MCF 10A (cell line): Measurements from ENCODE around the gene MRAS. TPM values are rescaled to one million over a fixed set of nuclear protein-coding genes. Genes with fewer than 3 reads are reported as not detected.

Experiments
- BruUV-seq: library from RNA; stranded (reverse); fragments of 400-500 nt; replicated peaks from 2 replicates; lab custom pipeline; 2021; lab: Mats Ljungman, UMichigan
- CTCF ChIA-PET: fragments of 300-600 bp; sonication (Branson Sonifier 250); formaldehyde crosslinking; extraction: SDS; loops from one replicate; lab custom pipeline; 2021; ENCODE audit warnings: antibody characterized with exemption, inconsistent platforms; lab: Yijun Ruan, JAX
- POLR2A ChIA-PET: fragments of 300-600, 350-650 bp; sonication (Branson Sonifier 250); formaldehyde crosslinking; extraction: SDS; loops from one replicate; lab custom pipeline; 2020; ENCODE audit warnings: antibody characterized with exemption, inconsistent platforms; lab: Yijun Ruan, JAX
- DNase-seq: peaks from one replicate; pipeline ENCODE4 v3.0.0-alpha.2; 2018; ENCODE audit not compliant: unreplicated experiment
- H3K27ac Mint-ChIP-seq: one replicate; pipeline ENCODE4 v1.8.0; 2022; ENCODE audit warnings: mild to moderate bottlenecking, low read depth, mixed read lengths; ENCODE audit not compliant: unreplicated experiment
- H3K27me3 Mint-ChIP-seq: one replicate; pipeline ENCODE4 v1.8.0; 2022; ENCODE audit warnings: mixed read lengths; ENCODE audit not compliant: insufficient read depth, unreplicated experiment
- H3K36me3 Mint-ChIP-seq: one replicate; pipeline ENCODE4 v1.8.0; 2022; ENCODE audit warnings: mild to moderate bottlenecking, moderate library complexity, mixed read lengths; ENCODE audit not compliant: insufficient read depth, unreplicated experiment
- H3K4me1 Mint-ChIP-seq: one replicate; pipeline ENCODE4 v1.8.0; 2022; ENCODE audit warnings: mixed read lengths; ENCODE audit not compliant: insufficient read depth, unreplicated experiment
- H3K4me3 Mint-ChIP-seq: one replicate; pipeline ENCODE4 v1.8.0; 2022; ENCODE audit warnings: mild to moderate bottlenecking, moderate library complexity, mixed read lengths; ENCODE audit not compliant: unreplicated experiment
- H3K9me3 Mint-ChIP-seq: one replicate; pipeline ENCODE4 v1.8.0; 2022; ENCODE audit warnings: mixed read lengths; ENCODE audit not compliant: unreplicated experiment
- CTCF ChIP-seq: fragments of 200-600 bp; IDR thresholded peaks from one replicate; pipeline ENCODE4 v1.8.0; 2022; ENCODE audit warnings: antibody characterized with exemption, mild to moderate bottlenecking; ENCODE audit not compliant: unreplicated experiment
- intact Hi-C: fragments of 100-400 bp; cut with micrococcal nuclease; formaldehyde crosslinking; loops from 2 replicates; pipeline ENCODE4 v1.14.1; 2022
- total RNA-seq: library from RNA; stranded (reverse); gene quantifications from 2 replicates; pipeline ENCODE4 v1.2.3, GENCODE V29; 2022

MRAS gene
- total RNA-seq, 1 experiment from 2014 or later: 5.2 TPM

GRCh38 chr3:138336454-138336999 lies 11.9 kb upstream of the MRAS start:
- intact Hi-C loops: no loop called here
- H3K27me3 Mint-ChIP-seq: no peaks in the 10 kb centered on the region
- H3K36me3 Mint-ChIP-seq: no peaks in the 10 kb centered on the region
- POLR2A ChIA-PET: no interaction called here
- H3K27ac Mint-ChIP-seq: no peak overlapping the region
- DNase-seq: no peak
- CTCF ChIA-PET: interaction anchor here (0.8 to 3.3 kb wide), 5 partner anchors 8 to 587 kb away, joined by 4 to 20 read pairs (median 7); no protein-coding TSS in a partner anchor
- no peak for TF ChIP-seq CTCF
- no peaks in the 10 kb centered on the region for H3K4me1 Mint-ChIP-seq
- no peaks in the 10 kb centered on the region for H3K9me3 Mint-ChIP-seq
- H3K4me3 Mint-ChIP-seq: no peak overlapping the region
- BruUV-seq: no TSS peak

- Mint-ChIP-seq H3K4me3 (no peak overlapping the region), H3K4me1 (no peaks in the 10 kb centered on the region), H3K27ac (no peak overlapping the region), H3K36me3 (no peaks in the 10 kb centered on the region), H3K27me3 (no peaks in the 10 kb centered on the region), H3K9me3 (no peaks in the 10 kb centered on the region)
- ChIA-PET CTCF (interaction anchor here (0.6 to 1.5 kb wide), 3 partner anchors 10 to 70 kb away, joined by 3 to 4 read pairs (median 3); no protein-coding TSS in a partner anchor), POLR2A (no interaction called here)
- BruUV-seq: no TSS peak
- no peak for TF ChIP-seq CTCF
- intact Hi-C loops: no loop called here
- no peak for DNase-seq
Measured at GRCh38 chr3:138338244-138338643, 10.1 kb upstream of the MRAS start.

GRCh38 chr3:138338811-138339210 lies 9.6 kb upstream of the MRAS start:
- no peak overlapping the region for H3K27ac Mint-ChIP-seq
- no peaks in the 10 kb centered on the region for H3K27me3 Mint-ChIP-seq
- BruUV-seq: no TSS peak
- no peak for TF ChIP-seq CTCF
- H3K4me3 Mint-ChIP-seq: no peak overlapping the region
- no peaks in the 10 kb centered on the region for H3K4me1 Mint-ChIP-seq
- H3K36me3 Mint-ChIP-seq: no peaks in the 10 kb centered on the region
- no peaks in the 10 kb centered on the region for H3K9me3 Mint-ChIP-seq
- no peak for DNase-seq
- POLR2A ChIA-PET: no interaction called here
- CTCF ChIA-PET: interaction anchor here (0.6 to 1.5 kb wide), 3 partner anchors 10 to 70 kb away, joined by 3 to 4 read pairs (median 3); no protein-coding TSS in a partner anchor
- intact Hi-C loops: no loop called here

GRCh38 chr3:138340511-138340910 lies 7.9 kb upstream of the MRAS start:
- H3K4me3 Mint-ChIP-seq: no peak overlapping the region
- ChIA-PET CTCF (interaction anchor here (0.7 to 0.8 kb wide), 3 partner anchors 10 to 637 kb away, joined by 3 to 4 read pairs (median 4); no protein-coding TSS in a partner anchor), POLR2A (no interaction called here)
- no peak for TF ChIP-seq CTCF
- DNase-seq: no peak
- no peaks in the 10 kb centered on the region for H3K27me3 Mint-ChIP-seq
- intact Hi-C loops: no loop called here
- no peaks in the 10 kb centered on the region for H3K36me3 Mint-ChIP-seq
- no peak overlapping the region for H3K27ac Mint-ChIP-seq
- H3K9me3 Mint-ChIP-seq: no peaks in the 10 kb centered on the region
- no peaks in the 10 kb centered on the region for H3K4me1 Mint-ChIP-seq
- BruUV-seq: no TSS peak
